ENCODE results near the gene CACNA1C. TPM values are rescaled to one million over a fixed set of nuclear protein-coding genes. Genes with fewer than 3 reads are reported as not detected.
A peak's percentile ranks its signal among the peaks of the same experiment; 100 is the strongest.

The CACNA1C gene
- total RNA-seq, 4 donors from 2014 or later = 1.5 to 13.5 (median 2.1) TPM

- Histone ChIP-seq H3K27ac (peak overlapping the region in 3 of 4 donors; percentile 54 to 78 (median 76)), H3K27me3 (peaks cover 0 to 7% (median 0%) of the 10 kb centered on the region in 4 donors), H3K9me3 (no peaks in the 10 kb centered on the region), H3K4me3 (no peak overlapping the region), H3K4me1 (peaks cover 17 to 58% (median 28%) of the 10 kb centered on the region in 3 donors), H3K36me3 (no peaks in the 10 kb centered on the region)
- intact Hi-C loops (cut with DNase I) = no loop called here
- WGBS, 2 donors = 51 to 53% methylated on average over 5 of the region's 5 CpGs
- TF ChIP-seq CTCF (IDR thresholded peaks at IDR 0.05) (no peak), POLR2A (IDR thresholded peaks at IDR 0.05) (no peak)
- no peak for DNase-seq
Measured at GRCh38 chr12:2286047-2286446, 233.3 kb downstream of the CACNA1C start.

- DNase-seq = no peak
Measured at GRCh38 chr12:2286461-2287131, 233.8 kb downstream of the CACNA1C start.

GRCh38 chr12:2287151-2287550 lies 234.4 kb downstream of the CACNA1C start:
- no peak for DNase-seq
- Histone ChIP-seq H3K36me3 (no peaks in the 10 kb centered on the region), H3K9me3 (no peaks in the 10 kb centered on the region), H3K27ac (peak overlapping the region in 3 of 4 donors; percentile 54 to 78 (median 76)), H3K4me3 (no peak overlapping the region), H3K27me3 (peaks cover 0 to 4% (median 0%) of the 10 kb centered on the region in 4 donors), H3K4me1 (peaks cover 17 to 58% (median 28%) of the 10 kb centered on the region in 3 donors)
- WGBS, 2 donors = 56% methylated on average over 12 of the region's 12 CpGs; no CpG with 5 or more reads in 1 of the 2 donors
- TF ChIP-seq POLR2A (IDR thresholded peaks at IDR 0.05) = no peak
- TF ChIP-seq CTCF (IDR thresholded peaks at IDR 0.05) = no peak
- intact Hi-C loops (cut with DNase I) = no loop called here

More at GRCh38 chr12:2286461-2287131, 233.8 kb downstream of the CACNA1C start:
- Histone ChIP-seq H3K36me3 (no peaks in the 10 kb centered on the region), H3K9me3 (no peaks in the 10 kb centered on the region), H3K27me3 (peaks cover 0 to 7% (median 0%) of the 10 kb centered on the region in 4 donors), H3K4me3 (no peak overlapping the region), H3K4me1 (peaks cover 17 to 58% (median 28%) of the 10 kb centered on the region in 3 donors), H3K27ac (peak overlapping the region in 3 of 4 donors; percentile 54 to 78 (median 76))
- intact Hi-C loops (cut with DNase I) = no loop called here
- TF ChIP-seq POLR2A (IDR thresholded peaks at IDR 0.05) (no peak), CTCF (IDR thresholded peaks at IDR 0.05) (no peak)
- WGBS, 2 donors = 44 to 58% methylated on average over 5 to 9 of the region's 9 CpGs

- TF ChIP-seq POLR2A (IDR thresholded peaks at IDR 0.05) = no peak
- no peak for TF ChIP-seq CTCF (IDR thresholded peaks at IDR 0.05)
Measured at GRCh38 chr12:2287589-2287988, 234.8 kb downstream of the CACNA1C start.

GRCh38 chr12:2288001-2288400 lies 235.2 kb downstream of the CACNA1C start:
- no peak for DNase-seq
- H3K27ac ChIP-seq = peak overlapping the region in 3 of 4 donors; percentile 31 to 76 (median 54)
- H3K36me3 ChIP-seq = no peaks in the 10 kb centered on the region
- H3K4me1 ChIP-seq = peaks cover 17 to 56% (median 28%) of the 10 kb centered on the region in 3 donors
- H3K27me3 ChIP-seq = no peaks in the 10 kb centered on the region
- no peak for TF ChIP-seq POLR2A (IDR thresholded peaks at IDR 0.05)
- TF ChIP-seq CTCF (IDR thresholded peaks at IDR 0.05) = no peak
- 50 to 64% methylated on average over 1 to 2 of the region's 2 CpGs for WGBS, 2 donors
- H3K9me3 ChIP-seq = no peaks in the 10 kb centered on the region
- intact Hi-C loops (cut with DNase I) = no loop called here
- no peak overlapping the region for H3K4me3 ChIP-seq

More at GRCh38 chr12:2287589-2287988, 234.8 kb downstream of the CACNA1C start:
- Histone ChIP-seq H3K4me3 (no peak overlapping the region), H3K4me1 (peaks cover 17 to 58% (median 28%) of the 10 kb centered on the region in 3 donors), H3K36me3 (no peaks in the 10 kb centered on the region), H3K9me3 (no peaks in the 10 kb centered on the region), H3K27ac (peak overlapping the region in 3 of 4 donors; percentile 54 to 78 (median 76)), H3K27me3 (no peaks in the 10 kb centered on the region)
- DNase-seq = no peak
- 46 to 51% methylated on average over 5 of the region's 5 CpGs for WGBS, 2 donors
- intact Hi-C loops (cut with DNase I) = no loop called here

Measured in esophagus squamous epithelium (tissue), 5 donors.